ENCODE results near the gene POU2AF3.
"Not testable (repeated sequence)": the region's sequence is repeated elsewhere in the genome, so short reads cannot be mapped to it uniquely, and the experiment has no call there.

Gene POU2AF3, protein sequence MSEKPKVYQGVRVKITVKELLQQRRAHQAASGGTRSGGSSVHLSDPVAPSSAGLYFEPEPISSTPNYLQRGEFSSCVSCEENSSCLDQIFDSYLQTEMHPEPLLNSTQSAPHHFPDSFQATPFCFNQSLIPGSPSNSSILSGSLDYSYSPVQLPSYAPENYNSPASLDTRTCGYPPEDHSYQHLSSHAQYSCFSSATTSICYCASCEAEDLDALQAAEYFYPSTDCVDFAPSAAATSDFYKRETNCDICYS

DNA sequence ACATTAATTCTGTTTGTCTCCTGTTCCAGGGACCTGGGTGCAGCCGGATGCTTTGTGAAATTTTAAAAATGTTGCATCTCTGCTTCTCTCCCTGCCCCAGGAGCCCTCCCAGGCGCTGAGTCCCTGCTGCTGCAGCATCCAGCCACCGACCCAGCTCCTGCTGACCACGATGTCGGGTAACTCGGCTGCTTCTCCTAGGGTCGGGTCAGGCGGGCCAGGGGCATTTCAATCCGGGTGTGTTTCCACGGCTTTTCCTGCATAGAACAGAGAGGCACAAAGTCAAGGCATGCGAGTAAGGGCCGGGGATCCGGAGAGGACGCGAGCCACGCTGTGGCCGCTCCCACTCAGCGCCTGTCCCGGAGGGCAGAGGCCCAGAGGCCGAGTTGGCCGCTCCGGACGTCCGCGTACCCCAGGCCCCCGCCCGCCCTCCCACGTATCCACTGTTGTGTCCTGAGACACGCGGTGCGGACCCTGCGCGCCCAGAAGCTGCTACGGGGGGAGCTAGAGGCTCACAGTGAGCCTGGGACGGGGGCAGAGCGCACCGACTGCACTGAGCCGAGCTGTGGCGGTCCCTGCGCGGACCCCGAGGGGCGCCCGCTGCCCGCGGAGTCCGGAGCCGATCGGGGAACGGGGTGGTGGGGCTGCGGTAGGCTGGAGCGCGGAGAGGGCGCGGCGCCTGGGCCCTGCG lies at the start of gene POU2AF3:
Gene POU2AF3 (plus strand): TSS at position 134 of the 688 bp plus-strand sequence. CDS start 36 bp downstream, at position 170.
- no peak for DNase-seq (ENCODE audit: low read depth)

DNA sequence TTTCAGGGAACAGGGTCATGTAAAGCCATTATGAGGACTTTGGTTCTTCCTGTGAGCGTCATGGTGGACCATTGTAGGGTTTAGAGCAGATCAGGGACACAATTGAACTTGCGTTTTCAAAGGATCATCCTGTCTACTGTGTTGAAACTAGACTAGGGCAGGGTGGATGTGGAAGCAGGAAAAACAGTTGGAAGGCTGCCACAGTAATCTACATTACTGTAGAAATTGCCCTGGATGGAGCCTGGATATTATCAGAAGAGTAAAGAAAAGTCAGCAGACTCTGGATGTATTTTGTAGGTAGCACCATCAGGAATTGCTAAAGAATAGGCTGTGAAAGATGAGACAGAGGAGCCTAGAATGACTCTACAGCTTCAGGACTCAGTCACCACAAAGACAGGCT lies 47.4 kb upstream of the POU2AF3 start:
- no peak for DNase-seq (ENCODE audit: low read depth)

GRCh38 chr11:111253131-111253530 lies 45.2 kb upstream of the POU2AF3 start:
- DNase-seq (ENCODE audit: low read depth), result no peak

- DNase-seq (ENCODE audit: low read depth), result no peak
Observed at GRCh38 chr11:111253630-111254029, 44.7 kb upstream of the POU2AF3 start.

GRCh38 chr11:111258046-111258445 lies 40.3 kb upstream of the POU2AF3 start:
- no peak for DNase-seq (ENCODE audit: low read depth)

DNA sequence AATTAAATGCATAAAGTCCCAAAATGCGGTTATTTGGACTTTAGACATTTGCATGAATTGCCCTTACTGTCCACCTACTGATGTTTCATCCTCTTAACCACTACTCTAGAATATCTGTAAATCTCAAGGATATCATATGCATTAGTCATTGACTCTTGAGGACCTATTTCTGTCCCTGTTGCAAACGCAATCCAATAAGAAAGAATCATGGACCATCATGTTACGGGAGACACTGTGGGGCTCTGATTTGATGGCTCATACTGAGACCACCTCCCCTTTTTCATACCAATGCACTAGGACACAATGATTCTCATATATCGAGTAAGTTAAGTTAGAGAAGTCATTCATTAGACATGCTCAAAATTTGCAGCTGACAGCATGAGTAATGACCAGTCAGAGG lies 38.5 kb upstream of the POU2AF3 start:
- no peak for DNase-seq (ENCODE audit: low read depth)

GRCh38 chr11:111260811-111261210 lies 37.5 kb upstream of the POU2AF3 start:
- DNase-seq (ENCODE audit: low read depth), result no peak

GRCh38 chr11:111264646-111265045 lies 33.7 kb upstream of the POU2AF3 start:
- DNase-seq (ENCODE audit: low read depth), result no peak

- DNase-seq (ENCODE audit: low read depth), result no peak
Observed at GRCh38 chr11:111265421-111265820, 32.9 kb upstream of the POU2AF3 start.

GRCh38 chr11:111268303-111268702 lies 30.0 kb upstream of the POU2AF3 start:
- not testable (repeated sequence) for DNase-seq (ENCODE audit: low read depth)

DNA sequence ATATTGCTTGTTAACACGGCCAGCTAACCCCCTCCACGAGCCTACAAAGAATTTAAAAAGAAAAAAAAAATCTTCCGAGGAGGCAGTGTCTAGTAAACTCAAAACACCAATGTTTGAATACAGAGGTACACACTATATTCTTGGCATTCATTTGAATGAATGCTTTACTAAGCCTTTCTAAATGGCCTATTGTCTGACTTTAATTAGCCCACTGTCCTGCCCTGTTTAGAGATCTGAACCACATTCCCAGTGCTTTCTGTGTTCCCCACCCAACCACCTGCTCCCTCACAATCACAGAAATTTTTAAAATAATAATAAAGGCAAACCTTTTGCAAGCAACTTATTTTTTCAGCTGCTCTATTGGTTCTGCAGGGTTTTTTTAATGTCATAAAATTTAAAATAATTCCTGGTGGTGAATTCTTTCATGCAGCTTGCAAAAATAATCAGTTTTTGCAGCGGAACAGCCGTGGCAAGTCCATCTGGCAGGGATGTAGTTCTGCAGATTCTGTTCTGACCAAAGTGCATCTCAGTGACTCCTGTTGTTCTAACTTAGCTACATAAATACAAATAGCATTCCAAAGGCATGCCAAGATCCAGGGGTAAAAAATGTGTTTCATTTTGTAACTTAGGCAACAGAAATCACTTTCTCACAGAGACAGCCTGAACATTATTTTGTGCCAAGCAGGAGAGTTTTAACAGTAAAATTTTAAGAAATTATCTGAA lies 29.0 kb upstream of the POU2AF3 start:
- DNase-seq (ENCODE audit: low read depth), result no peak

DNA sequence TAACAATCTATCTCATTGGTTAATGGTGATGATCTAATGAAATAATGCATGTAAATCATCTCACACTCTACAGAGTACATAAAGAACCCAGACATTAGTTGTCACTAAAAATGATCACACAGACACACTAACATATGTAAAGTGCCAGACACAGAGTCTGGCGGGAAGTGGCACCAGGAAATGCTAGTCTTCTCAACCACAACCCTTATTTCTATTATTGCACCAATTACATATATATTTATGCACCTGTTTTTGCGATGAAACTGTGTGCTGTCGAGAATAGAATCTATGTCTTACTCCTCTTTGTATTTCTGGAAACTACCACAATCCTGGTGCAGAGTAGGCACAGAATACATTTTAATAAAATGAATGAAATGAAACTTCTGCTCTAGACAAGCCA lies 25.9 kb upstream of the POU2AF3 start:
- no peak for DNase-seq (ENCODE audit: low read depth)

DNA sequence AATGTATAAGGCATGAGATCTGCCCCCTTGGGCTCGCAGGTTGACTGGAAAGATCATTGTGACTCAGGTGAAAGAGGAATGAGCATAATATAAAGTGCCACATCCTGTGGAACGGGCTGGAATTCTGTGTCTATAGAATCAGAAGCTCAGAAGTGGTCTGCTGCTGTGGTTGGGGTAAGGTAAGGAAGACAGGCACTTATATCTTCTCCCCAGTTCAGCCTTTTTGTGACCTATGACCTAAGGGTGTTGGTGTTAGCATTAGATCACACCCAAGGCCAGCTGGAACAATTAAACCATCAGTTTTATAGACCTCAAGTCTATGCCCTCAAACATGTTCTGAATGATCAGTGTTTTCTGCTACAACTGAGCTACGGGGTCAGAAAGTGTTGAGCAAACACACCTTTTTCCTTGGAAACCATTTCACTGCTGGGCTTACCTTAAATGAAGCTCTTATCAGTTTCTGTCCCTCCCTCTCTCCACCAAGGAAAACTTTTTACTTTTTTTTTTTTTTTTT lies 15.7 kb upstream of the POU2AF3 start:
- no peak for DNase-seq (ENCODE audit: low read depth)

DNA sequence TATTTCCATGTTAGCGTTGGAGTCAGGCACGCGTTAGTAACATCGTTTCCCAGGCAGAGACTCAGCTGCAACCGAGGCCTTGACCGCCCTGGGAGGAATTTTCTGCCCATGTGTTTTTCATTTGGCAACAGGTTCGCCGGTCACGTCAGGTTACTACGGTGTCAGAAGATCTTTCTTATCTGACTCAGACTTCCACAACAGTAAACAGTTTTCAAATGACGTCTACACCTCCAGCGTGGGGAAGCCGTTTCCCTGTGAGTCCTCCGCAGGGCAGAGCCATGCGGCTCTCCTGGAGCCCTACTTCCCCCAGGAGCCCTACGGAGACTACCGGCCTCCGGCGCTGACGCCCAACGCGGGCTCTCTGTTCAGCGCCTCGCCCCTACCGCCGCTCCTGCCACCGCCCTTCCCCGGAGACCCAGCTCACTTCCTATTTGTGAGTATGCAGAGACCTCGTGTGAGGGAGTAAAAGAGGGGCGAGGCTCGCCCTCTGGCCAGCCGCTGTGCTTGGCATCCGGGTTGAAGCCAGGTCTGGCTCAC lies 14.3 kb upstream of the POU2AF3 start:
- no peak for DNase-seq (ENCODE audit: low read depth)

DNA sequence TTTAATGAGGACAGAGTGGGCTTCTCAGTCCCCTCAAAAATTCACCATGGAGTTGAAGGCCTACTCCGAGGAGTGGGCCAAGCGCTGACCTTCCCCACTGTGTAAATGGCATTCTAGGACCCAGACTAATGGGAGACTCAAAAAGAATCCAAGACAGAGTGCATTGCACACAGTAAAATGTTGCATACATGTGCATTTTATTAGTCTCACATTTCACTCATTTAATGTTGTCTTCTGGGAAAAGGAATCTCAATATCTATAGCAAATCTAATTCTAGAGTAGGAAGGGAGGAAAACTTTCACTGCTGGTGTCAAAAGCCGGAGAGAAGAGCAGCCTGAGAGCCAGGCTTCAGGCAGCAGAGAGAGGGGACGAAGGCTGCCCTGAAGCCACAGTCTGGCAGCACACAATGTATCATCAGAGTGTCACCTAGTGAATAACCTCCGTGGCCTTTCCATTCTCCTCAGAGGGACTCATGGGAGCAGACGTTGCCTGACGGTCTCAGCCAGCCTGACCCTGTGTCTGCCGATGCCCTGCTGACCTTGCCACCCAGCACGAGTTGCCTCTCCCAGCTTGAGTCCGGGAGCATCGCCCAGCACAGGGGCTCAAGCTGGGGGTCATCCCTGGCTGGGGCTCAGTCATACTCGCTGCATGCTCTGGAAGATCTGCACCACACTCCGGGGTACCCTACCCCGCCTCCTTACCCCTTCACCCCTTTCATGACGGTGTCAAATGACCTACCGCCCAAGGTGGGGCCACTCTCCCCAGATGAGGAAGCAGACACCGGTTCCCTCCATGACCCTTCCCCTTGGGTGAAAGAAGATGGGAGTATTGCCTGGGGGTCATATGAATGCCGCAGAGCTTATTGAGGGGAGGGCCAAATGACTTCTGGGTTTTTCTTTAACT lies 12.9 kb upstream of the POU2AF3 start:
- no peak for DNase-seq (ENCODE audit: low read depth)

- DNase-seq (ENCODE audit: low read depth), result no peak
Observed at GRCh38 chr11:111291764-111292163, 6.6 kb upstream of the POU2AF3 start.

- not testable (repeated sequence) for DNase-seq (ENCODE audit: low read depth)
Observed at GRCh38 chr11:111292408-111292807, 5.9 kb upstream of the POU2AF3 start.

DNA sequence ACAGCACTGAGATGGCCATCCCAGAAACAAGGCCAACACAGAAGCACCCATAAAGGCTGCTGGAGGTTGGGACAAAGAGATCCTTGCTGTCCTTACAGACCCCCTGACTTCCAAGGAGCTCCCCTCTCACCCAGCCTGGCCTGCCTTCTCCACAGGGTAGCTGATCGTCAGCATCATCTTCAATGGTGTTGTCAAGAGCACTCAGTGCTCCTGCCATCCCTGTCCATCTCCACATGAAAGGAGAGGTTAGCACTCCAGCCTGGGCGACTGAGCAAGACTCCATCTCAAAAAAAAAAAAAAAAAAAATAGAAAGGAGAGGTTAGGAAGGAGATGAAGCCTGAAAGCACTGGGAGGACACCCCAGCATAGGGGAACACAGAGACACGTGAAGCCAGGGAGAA lies 2.1 kb upstream of the POU2AF3 start:
- DNase-seq (ENCODE audit: low read depth), result no peak

- DNase-seq (ENCODE audit: low read depth), result no peak
Observed at GRCh38 chr11:111297696-111298095, 650 bp upstream of the POU2AF3 start.

DNA sequence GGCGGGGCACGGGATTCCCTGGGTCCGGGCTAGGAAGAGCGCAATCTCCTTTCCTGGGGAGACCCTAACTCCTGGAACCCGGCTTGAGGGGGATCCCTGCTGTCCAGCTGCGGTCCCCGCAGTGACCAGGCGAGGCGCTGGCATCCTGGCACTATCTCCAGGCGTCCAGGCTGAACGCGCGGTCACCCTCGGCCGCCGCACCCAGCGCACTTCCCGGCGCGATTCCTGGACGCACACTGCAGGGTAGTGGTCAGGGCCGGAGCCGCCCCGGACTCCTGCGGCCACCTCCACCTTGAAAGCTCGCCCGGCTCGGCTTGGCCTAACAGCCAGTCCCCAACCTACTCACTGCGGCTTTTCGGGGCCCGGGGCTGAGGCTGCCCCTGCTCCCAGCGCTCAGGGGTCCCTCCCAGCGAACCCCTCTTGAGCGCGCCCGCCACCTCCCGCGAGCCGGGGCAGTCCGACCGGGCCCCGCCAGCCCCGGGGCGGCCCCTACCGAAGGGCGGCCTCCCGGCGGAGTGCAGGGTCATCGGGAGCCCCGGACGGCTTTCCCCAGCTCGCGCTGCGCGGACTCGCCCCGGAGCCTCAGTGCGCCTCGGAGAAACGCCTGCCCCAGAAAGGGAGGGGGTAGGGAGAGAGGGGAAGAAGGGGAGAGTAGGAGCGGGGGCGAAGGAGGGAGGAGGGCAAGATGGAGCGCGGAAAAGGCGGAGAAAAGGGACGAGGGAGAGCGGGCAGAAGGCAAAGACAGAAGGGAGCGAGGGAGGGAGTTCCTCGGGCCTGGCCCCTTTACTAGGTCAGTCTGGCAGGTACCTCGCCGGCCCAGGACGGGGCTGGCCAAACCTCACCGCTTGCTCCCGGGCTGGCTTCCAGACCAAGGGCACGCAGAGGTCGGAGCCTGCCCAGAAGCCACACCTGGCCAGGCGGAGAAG lies 1.0 kb downstream of the POU2AF3 start:
- DNase-seq (ENCODE audit: low read depth), result no peak
